22Rv1 (cell line): ENCODE data around the gene STYX.

Experiments used
- H3K27ac ChIP-seq: fragments of 450-650 bp; 2 replicates; pipeline ENCODE4 v1.5.1; 2017
- CTCF ChIP-seq: fragments of 450-650 bp; IDR thresholded peaks from 2 replicates; pipeline ENCODE4 v1.5.1; 2017; ENCODE audit warnings: mild to moderate bottlenecking
- ZFX ChIP-seq: fragments of 450-650 bp; IDR thresholded peaks from 2 replicates; pipeline ENCODE4 v1.6.1; 2017; ENCODE audit warnings: antibody characterized with exemption, borderline replicate concordance

Gene STYX

GRCh38 chr14:52780893-52781292 is 50.9 kb downstream of the STYX start:
- H3K27ac ChIP-seq = no peak overlapping the region
- no peak for TF ChIP-seq ZFX
- no peak for TF ChIP-seq CTCF

- no peak for TF ChIP-seq ZFX
- no peak for TF ChIP-seq CTCF
- no peak overlapping the region for H3K27ac ChIP-seq
These were observed 51.7 kb downstream of the STYX start for GRCh38 chr14:52781629-52782028.

- no peak overlapping the region for H3K27ac ChIP-seq
- no peak for TF ChIP-seq ZFX
- TF ChIP-seq CTCF = no peak
These were observed 53.2 kb downstream of the STYX start for GRCh38 chr14:52783206-52783605.

GRCh38 chr14:52786887-52787286 is 56.9 kb downstream of the STYX start:
- TF ChIP-seq CTCF (no peak), ZFX (no peak)
- no peak overlapping the region for H3K27ac ChIP-seq

- H3K27ac ChIP-seq = no peak overlapping the region
- TF ChIP-seq ZFX (no peak), CTCF (no peak)
These were observed 59.2 kb downstream of the STYX start for GRCh38 chr14:52789118-52789517.

- TF ChIP-seq CTCF = no peak
- no peak for TF ChIP-seq ZFX
- H3K27ac ChIP-seq = peak overlapping the region; percentile 94
These were observed 60.2 kb downstream of the STYX start for GRCh38 chr14:52790011-52790755.

GRCh38 chr14:52790756-52791222 is 60.8 kb downstream of the STYX start:
- no peak for TF ChIP-seq CTCF
- no peak for TF ChIP-seq ZFX
- peak overlapping the region; percentile 94 for H3K27ac ChIP-seq
